SK-N-SH (cell line): ENCODE results near the gene UFSP2. TPM values are rescaled to one million over a fixed set of nuclear protein-coding genes. Genes with fewer than 3 reads are reported as not detected.

Experiments
- CTCF ChIA-PET: fragments of 300-600, 350-600 bp; formaldehyde crosslinking; extraction: SDS; loops from one replicate; lab custom pipeline; 2021; lab: Yijun Ruan, JAX
- POLR2A ChIA-PET: fragments of 350-600 bp; sonication (Branson Sonifier 250); formaldehyde crosslinking; extraction: SDS; loops from one replicate; lab custom pipeline; 2020; ENCODE audit warnings: antibody characterized with exemption, inconsistent platforms; lab: Yijun Ruan, JAX
- DNase-seq: peaks from one replicate; pipeline ENCODE4 v3.0.0; 2012
- H2AFZ ChIP-seq: fragments of 200-600 bp; sonication (generic); 2 replicates; pipeline ENCODE4 v1.8.1; 2016; ENCODE audit warnings: antibody characterized with exemption, mild to moderate bottlenecking, low read depth
- H3F3A ChIP-seq: fragments of 200-600 bp; sonication (generic); replicated peaks from 2 replicates; pipeline ENCODE3; 2016; ENCODE audit warnings: antibody characterized with exemption, mild to moderate bottlenecking; ENCODE audit not compliant: insufficient read depth
- H3K27ac ChIP-seq, 2 experiments: fragments of 200-500 bp in 1 of 2; fragments of 200-600 bp in 1 of 2; sonication (Bioruptor generic) in 1 of 2; sonication (generic), shearing (Covaris generic) in 1 of 2; 2 replicates each; pipeline versions ENCODE4 v1.5.1 to v1.6.1; 2014 to 2016; ENCODE audit warnings: low read depth in 2 of 2, inconsistent platforms in 1 of 2, low read length in 1 of 2, mild to moderate bottlenecking in 1 of 2, mixed read lengths in 1 of 2
- H3K27me3 ChIP-seq: fragments of 200-600 bp; sonication (generic), shearing (Covaris generic); 2 replicates; pipeline ENCODE4 v1.6.1; 2016; ENCODE audit warnings: mixed run types; ENCODE audit not compliant: insufficient read depth
- H3K36me3 ChIP-seq, 2 experiments: fragments of 200-500 bp in 1 of 2; fragments of 200-600 bp in 1 of 2; sonication (Bioruptor generic) in 1 of 2; sonication (generic) in 1 of 2; replicated peaks in 1 of 2; 2 replicates each; pipeline versions ENCODE3 to v1.5.1; 2014 to 2016; ENCODE audit warnings: low read length in 1 of 2, mild to moderate bottlenecking in 1 of 2; ENCODE audit not compliant: insufficient read depth in 2 of 2, control insufficient read depth in 1 of 2
- H3K4me1 ChIP-seq, 2 experiments: fragments of 200-500 bp in 1 of 2; fragments of 200-600 bp in 1 of 2; sonication (Bioruptor generic) in 1 of 2; sonication (generic), shearing (Covaris generic) in 1 of 2; 2 replicates each; pipeline versions ENCODE4 v1.5.1 to v1.6.1; 2014 to 2016; ENCODE audit warnings: low read depth in 1 of 2, low read length in 1 of 2, mixed run types in 1 of 2; ENCODE audit not compliant: insufficient read depth in 2 of 2, control insufficient read depth in 1 of 2
- H3K4me2 ChIP-seq: fragments of 200-600 bp; sonication (generic), shearing (Covaris generic); 2 replicates; pipeline ENCODE4 v1.6.1; 2017; ENCODE audit warnings: mixed run types
- H3K4me3 ChIP-seq, 2 experiments: fragments of 200-500 bp in 1 of 2; fragments of 200-600 bp in 1 of 2; sonication (Bioruptor generic) in 1 of 2; sonication (generic), shearing (Covaris generic) in 1 of 2; 2 replicates each; pipeline versions ENCODE4 v1.5.1 to v1.8.1; 2014 to 2016; ENCODE audit warnings: low read depth in 2 of 2, inconsistent platforms in 1 of 2, low read length in 1 of 2, mild to moderate bottlenecking in 1 of 2, mixed read lengths in 1 of 2, moderate library complexity in 1 of 2
- H3K79me2 ChIP-seq: fragments of 200-600 bp; sonication (generic); 2 replicates; pipeline ENCODE4 v1.8.1; 2017; ENCODE audit warnings: mild to moderate bottlenecking; ENCODE audit not compliant: insufficient read depth
- H3K9ac ChIP-seq: fragments of 200-600 bp; sonication (generic); 2 replicates; pipeline ENCODE4 v1.6.1; 2017; ENCODE audit warnings: mixed run types
- H3K9me2 ChIP-seq: fragments of 200-600 bp; sonication (generic); 2 replicates; pipeline ENCODE4 v1.6.1; 2017; ENCODE audit warnings: mixed run types
- H3K9me3 ChIP-seq: fragments of 200-600 bp; sonication (generic); 2 replicates; pipeline ENCODE4 v1.6.1; 2017; ENCODE audit warnings: mixed run types, mild to moderate bottlenecking, moderate library complexity
- H4K20me1 ChIP-seq: fragments of 200-600 bp; sonication (generic); 2 replicates; pipeline ENCODE4 v1.6.1; 2017; ENCODE audit warnings: mild to moderate bottlenecking, mixed run types; ENCODE audit not compliant: insufficient read depth
- CHD2 ChIP-seq: fragments of 150-350 bp; IDR thresholded peaks from 2 replicates; pipeline ENCODE4 v1.6.1; 2018; ENCODE audit warnings: low read length; ENCODE audit not compliant: partially characterized antibody
- ELF1 ChIP-seq: IDR thresholded peaks from 2 replicates; pipeline ENCODE4 v1.4.0; 2012
- EP300 ChIP-seq, 2 experiments: IDR thresholded peaks; 2 replicates each; pipeline versions ENCODE4 v1.4.0 to v1.6.1; 2012; ENCODE audit warnings: borderline replicate concordance in 1 of 2, low read depth in 1 of 2, low read length in 1 of 2
- EZH2phosphoT487 ChIP-seq: fragments of 200-600 bp; sonication (generic); IDR thresholded peaks from 2 replicates; pipeline ENCODE4 v1.6.1; 2017; ENCODE audit warnings: low read depth, mixed run types, mild to moderate bottlenecking, antibody characterized with exemption, moderate library complexity, borderline replicate concordance
- GATA2 ChIP-seq: sonication (generic); formaldehyde crosslinking; IDR thresholded peaks from 2 replicates; pipeline ENCODE4 v1.5.0; 2020; ENCODE audit warnings: mild to moderate bottlenecking, missing genetic modification reagents
- MAX ChIP-seq: IDR thresholded peaks from 2 replicates; pipeline ENCODE4 v1.4.0; 2012; ENCODE audit warnings: low read depth
- MEF2A ChIP-seq: IDR thresholded peaks from 2 replicates; pipeline ENCODE4 v1.4.0; 2012; ENCODE audit warnings: low read depth, borderline replicate concordance
- MXI1 ChIP-seq: IDR thresholded peaks from 2 replicates; pipeline ENCODE4 v1.6.1; 2012; ENCODE audit warnings: mild to moderate bottlenecking, low read depth, low read length, improper control_type of control experiment
- NFIC ChIP-seq: IDR thresholded peaks from 2 replicates; pipeline ENCODE4 v1.4.0; 2012; ENCODE audit warnings: borderline replicate concordance
- NRF1 ChIP-seq: IDR thresholded peaks from 2 replicates; pipeline ENCODE4 v1.6.1; 2012; ENCODE audit warnings: low read depth, mild to moderate bottlenecking, low read length
- PBX3 ChIP-seq: IDR thresholded peaks from 2 replicates; pipeline ENCODE4; 2012
- POLR2AphosphoS5 ChIP-seq: IDR thresholded peaks from 2 replicates; pipeline ENCODE4 v1.6.1; 2012; ENCODE audit warnings: low read depth, low read length
- RAD21 ChIP-seq: IDR thresholded peaks from 2 replicates; pipeline ENCODE4 v1.6.1; 2012; ENCODE audit warnings: mild to moderate bottlenecking, low read length
- RCOR1 ChIP-seq: fragments of 150-350 bp; IDR thresholded peaks from 2 replicates; pipeline ENCODE4 v1.6.1; 2017; ENCODE audit warnings: antibody characterized with exemption, low read length
- RXRA ChIP-seq: IDR thresholded peaks from 2 replicates; pipeline ENCODE4 v1.4.0; 2012; ENCODE audit warnings: low read depth, mild to moderate bottlenecking, borderline replicate concordance
- SIN3A ChIP-seq: IDR thresholded peaks from 2 replicates; pipeline ENCODE4 v1.6.1; 2012; ENCODE audit warnings: low read depth, mild to moderate bottlenecking, low read length, moderate library complexity, borderline replicate concordance
- SMC3 ChIP-seq: IDR thresholded peaks from 2 replicates; pipeline ENCODE4 v1.6.1; 2012; ENCODE audit warnings: low read depth, low read length, improper control_type of control experiment
- TAF1 ChIP-seq: IDR thresholded peaks from 2 replicates; pipeline ENCODE4 v1.6.1; 2012; ENCODE audit warnings: low read depth, mild to moderate bottlenecking, low read length, moderate library complexity, borderline replicate concordance
- TCF12 ChIP-seq: IDR thresholded peaks from 2 replicates; pipeline ENCODE4 v1.4.0; 2012
- TEAD4 ChIP-seq: IDR thresholded peaks from 2 replicates; pipeline ENCODE4 v1.4.0; 2012; ENCODE audit warnings: mild to moderate bottlenecking, borderline replicate concordance; ENCODE audit not compliant: insufficient read depth
- USF1 ChIP-seq: IDR thresholded peaks from 2 replicates; pipeline ENCODE4 v1.4.0; 2012; ENCODE audit warnings: low read depth, borderline replicate concordance
- ZBTB33 ChIP-seq: IDR thresholded peaks from 2 replicates; pipeline ENCODE4 v1.4.0; 2012; ENCODE audit warnings: low read depth, borderline replicate concordance
- WGBS: methylation state at CpG from one replicate; pipeline ENCODE4 v1.1.6; 2017; ENCODE audit warnings: low lambda C conversion rate; 5-methylcytosine and 5-hydroxymethylcytosine counted together
- polyA plus RNA-seq, 3 experiments: library from polyadenylated mRNA; depleted of rRNA; stranded (reverse); fragments of >200 nt; gene quantifications; 2 replicates each; pipeline ENCODE4 v1.2.3, GENCODE V29; 2012

UFSP2 gene
- polyA plus RNA-seq, 1 of the 3 experiments (the other 2 are of a cell fraction), result 15.5 TPM

- CTCF ChIA-PET, result no interaction called here
- TF ChIP-seq RCOR1, result no peak
- TF ChIP-seq EZH2phosphoT487, result no peak
- no peak for TF ChIP-seq NFIC
- no peak for TF ChIP-seq PBX3
- no peak for TF ChIP-seq USF1
- no peak for TF ChIP-seq MEF2A
- no peak for TF ChIP-seq TEAD4
- no peak for TF ChIP-seq SIN3A
- TF ChIP-seq ELF1, result no peak
- TF ChIP-seq NRF1, result no peak
- TF ChIP-seq RXRA, result no peak
- TF ChIP-seq RAD21, result no peak
- POLR2A ChIA-PET, result interaction anchor here (1.2 kb wide), 1 partner anchor 7 kb away, joined by 3 read pairs; the partner anchor contains the start of gene ANKRD37
These were observed 21.7 kb downstream of the UFSP2 start for GRCh38 chr4:185404031-185404430.

GRCh38 chr4:185399466-185399865 is 26.3 kb downstream of the UFSP2 start:
- Histone ChIP-seq H3K27ac (no peak overlapping the region; a peak in 1 of 4 replicates), H3K4me3 (no peak overlapping the region), H3K27me3 (no peaks in the 10 kb centered on the region), H3K4me1 (peaks cover 4 to 8% of the 10 kb centered on the region in 2 experiments; a peak in 3 of 4 replicates), H4K20me1 (no peaks in the 10 kb centered on the region), H3K4me2 (no peak overlapping the region), H2AFZ (no peak overlapping the region), H3K9me3 (no peaks in the 10 kb centered on the region), H3K36me3 (peaks cover 42 to 48% of the 10 kb centered on the region in 2 experiments), H3K79me2 (0 out of 2 replicates have a peak, but pooled peaks cover 5% of the 10 kb centered on the region), H3K9me2 (no peaks in the 10 kb centered on the region), H3K9ac (no peak overlapping the region), H3F3A (peaks cover 19% of the 10 kb centered on the region)
- WGBS, result 92% methylated on average over 8 of the region's 8 CpGs
- TF ChIP-seq SMC3 (no peak), CHD2 (no peak), EP300 (IDR thresholded peaks at IDR 0.05; ENCODE audit: borderline replicate concordance in 1 of 2, low read depth in 1 of 2, low read length in 1 of 2) (no peak), NRF1 (no peak), TAF1 (no peak), GATA2 (CRISPR knock-in tag) (no peak), ZBTB33 (no peak), POLR2AphosphoS5 (no peak), MXI1 (no peak), USF1 (no peak), TCF12 (no peak), MAX (no peak)
- DNase-seq, result no peak
- ChIA-PET POLR2A (no interaction called here), CTCF (interaction anchor here (1.0 to 1.6 kb wide), 2 partner anchors 26 to 93 kb away, joined by 3 read pairs; partner anchors contain the start of gene UFSP2)

More at GRCh38 chr4:185404031-185404430, 21.7 kb downstream of the UFSP2 start:
- Histone ChIP-seq H3K27ac (no peak overlapping the region), H3K27me3 (no peaks in the 10 kb centered on the region), H4K20me1 (no peaks in the 10 kb centered on the region), H3K4me3 (no peak overlapping the region), H3K9me3 (no peaks in the 10 kb centered on the region), H2AFZ (no peak overlapping the region), H3F3A (peaks cover 21% of the 10 kb centered on the region), H3K4me1 (no peaks in the 10 kb centered on the region), H3K36me3 (peaks cover 52 to 63% of the 10 kb centered on the region in 2 experiments), H3K4me2 (no peak overlapping the region), H3K9me2 (no peaks in the 10 kb centered on the region), H3K79me2 (no peaks in the 10 kb centered on the region), H3K9ac (no peak overlapping the region)
- DNase-seq, result no peak
- WGBS, result 98% methylated on average over 4 of the region's 4 CpGs
